Ovary (tissue), 3 donors: ENCODE data around the gene RERE.

ENCODE experiments used
- CTCF ChIP-seq, 3 donors: fragments of 450-650 bp in 2 of 3; fragments of 200-600 bp in 1 of 3; IDR thresholded peaks; one replicate each; pipeline versions ENCODE4 v1.5.1 to v1.8.0; 2016 to 2022; ENCODE audit warnings: antibody characterized with exemption in 3 of 3, mild to moderate bottlenecking in 1 of 3
- EP300 ChIP-seq: sonication (generic); formaldehyde crosslinking; IDR thresholded peaks from one replicate; pipeline ENCODE4 v1.6.1; 2017; ENCODE audit warnings: antibody characterized with exemption
- POLR2A ChIP-seq: fragments of 450-650 bp; IDR thresholded peaks from one replicate; pipeline ENCODE4 v1.6.1; 2017; ENCODE audit warnings: antibody characterized with exemption, mild to moderate bottlenecking, moderate library complexity
- donor health status: DM: no; HTN: no; CAD: no.

- TF ChIP-seq CTCF (IDR thresholded peaks at IDR 0.05) = no peak
- TF ChIP-seq POLR2A = no peak
- TF ChIP-seq EP300 = no peak
Measured at GRCh38 chr1:8456308-8456912, 361.0 kb downstream of the RERE start.
